AG04450 (cell line): ENCODE data around the gene TBATA. TPM values are rescaled to one million over a fixed set of nuclear protein-coding genes. Genes with fewer than 3 reads are reported as not detected.

Source experiments
- CTCF ChIA-PET: fragments of 300-600, 350-600 bp; formaldehyde crosslinking; extraction: SDS; loops from one replicate; lab custom pipeline; 2022; ENCODE audit warnings: antibody characterized with exemption, inconsistent platforms; lab: Charles Lee
- POLR2A ChIA-PET: fragments of 350-600 bp; formaldehyde crosslinking; extraction: SDS; loops from one replicate; lab custom pipeline; 2021; ENCODE audit warnings: antibody characterized with exemption, inconsistent platforms; lab: Yijun Ruan, JAX
- DNase-seq: peaks from one replicate; pipeline ENCODE4 v3.0.0-alpha.2; 2011; ENCODE audit warnings: low read depth, low spot score
- H3K27ac ChIP-seq: one replicate; pipeline ENCODE4 v1.5.1; 2012; ENCODE audit warnings: low read depth, low read length, control low read depth
- H3K27me3 ChIP-seq: one replicate; pipeline ENCODE4 v1.6.0; 2012; ENCODE audit warnings: low read length; ENCODE audit not compliant: control insufficient read depth, insufficient read depth
- H3K4me3 ChIP-seq: 2 replicates; pipeline ENCODE4 v1.5.1; 2011; ENCODE audit warnings: mild to moderate bottlenecking, low read depth, low read length, control low read depth
- H3K9me3 ChIP-seq: 2 replicates; pipeline ENCODE4 v1.5.1; 2012; ENCODE audit warnings: low read length; ENCODE audit not compliant: control insufficient read depth, insufficient read depth
- polyA plus RNA-seq: library from polyadenylated mRNA; depleted of rRNA; stranded (reverse); fragments of >200 nt; gene quantifications from 2 replicates; pipeline ENCODE4 v1.2.3, GENCODE V29; 2011
- TF ChIP-seq, protein P1 (sequence below): IDR thresholded peaks from 2 replicates; pipeline ENCODE4 v1.5.1; 2011; ENCODE audit warnings: low read depth, low read length, control low read depth, inconsistent platforms

TBATA gene
- polyA plus RNA-seq, 1 experiment: not detected

DNA sequence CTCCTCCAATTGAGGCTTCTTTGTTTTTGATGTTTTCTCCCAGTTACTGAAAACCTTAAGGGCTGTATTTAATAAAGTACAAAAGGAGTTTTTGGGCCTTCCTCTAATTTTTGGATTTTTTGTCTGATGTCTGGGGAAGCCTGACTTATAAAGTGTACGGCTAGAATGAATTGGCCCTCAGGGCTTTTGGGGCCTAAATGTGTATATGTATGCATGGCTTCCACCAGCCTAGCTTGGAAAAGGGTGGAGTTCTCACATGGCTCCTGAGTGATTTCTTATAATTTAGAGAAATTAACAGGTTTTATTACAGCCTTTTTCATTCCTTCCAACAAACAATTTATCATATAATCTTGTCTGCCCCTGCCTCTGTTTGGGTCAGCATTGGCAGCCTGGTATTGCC, 10.4 kb upstream of the TBATA start:
- peaks cover 2% of the 10 kb centered on the region; the same call in 1 of the 2 replicates for H3K9me3 ChIP-seq
- DNase-seq: no peak
- ChIA-PET POLR2A (no interaction called here), CTCF (interaction anchor here (1.3 kb wide), 1 partner anchor 21 kb away, joined by 3 read pairs; no protein-coding TSS in a partner anchor)
- peaks cover 45% of the 10 kb centered on the region for H3K27me3 ChIP-seq
- TF ChIP-seq, protein P1, sequence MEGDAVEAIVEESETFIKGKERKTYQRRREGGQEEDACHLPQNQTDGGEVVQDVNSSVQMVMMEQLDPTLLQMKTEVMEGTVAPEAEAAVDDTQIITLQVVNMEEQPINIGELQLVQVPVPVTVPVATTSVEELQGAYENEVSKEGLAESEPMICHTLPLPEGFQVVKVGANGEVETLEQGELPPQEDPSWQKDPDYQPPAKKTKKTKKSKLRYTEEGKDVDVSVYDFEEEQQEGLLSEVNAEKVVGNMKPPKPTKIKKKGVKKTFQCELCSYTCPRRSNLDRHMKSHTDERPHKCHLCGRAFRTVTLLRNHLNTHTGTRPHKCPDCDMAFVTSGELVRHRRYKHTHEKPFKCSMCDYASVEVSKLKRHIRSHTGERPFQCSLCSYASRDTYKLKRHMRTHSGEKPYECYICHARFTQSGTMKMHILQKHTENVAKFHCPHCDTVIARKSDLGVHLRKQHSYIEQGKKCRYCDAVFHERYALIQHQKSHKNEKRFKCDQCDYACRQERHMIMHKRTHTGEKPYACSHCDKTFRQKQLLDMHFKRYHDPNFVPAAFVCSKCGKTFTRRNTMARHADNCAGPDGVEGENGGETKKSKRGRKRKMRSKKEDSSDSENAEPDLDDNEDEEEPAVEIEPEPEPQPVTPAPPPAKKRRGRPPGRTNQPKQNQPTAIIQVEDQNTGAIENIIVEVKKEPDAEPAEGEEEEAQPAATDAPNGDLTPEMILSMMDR: no peak
- H3K27ac ChIP-seq: no peak overlapping the region
- no peak overlapping the region for H3K4me3 ChIP-seq

- POLR2A ChIA-PET: no interaction called here
- Histone ChIP-seq H3K9me3 (no peaks in the 10 kb centered on the region), H3K27me3 (peaks cover 26% of the 10 kb centered on the region), H3K27ac (no peak overlapping the region), H3K4me3 (no peak overlapping the region)
- TF ChIP-seq, protein P1: no peak
- CTCF ChIA-PET: interaction anchor here (0.7 kb wide), 1 partner anchor 25 kb away, joined by 3 read pairs; no protein-coding TSS in a partner anchor
- no peak for DNase-seq
Measured at GRCh38 chr10:70791386-70792039, 6.3 kb upstream of the TBATA start.

DNA sequence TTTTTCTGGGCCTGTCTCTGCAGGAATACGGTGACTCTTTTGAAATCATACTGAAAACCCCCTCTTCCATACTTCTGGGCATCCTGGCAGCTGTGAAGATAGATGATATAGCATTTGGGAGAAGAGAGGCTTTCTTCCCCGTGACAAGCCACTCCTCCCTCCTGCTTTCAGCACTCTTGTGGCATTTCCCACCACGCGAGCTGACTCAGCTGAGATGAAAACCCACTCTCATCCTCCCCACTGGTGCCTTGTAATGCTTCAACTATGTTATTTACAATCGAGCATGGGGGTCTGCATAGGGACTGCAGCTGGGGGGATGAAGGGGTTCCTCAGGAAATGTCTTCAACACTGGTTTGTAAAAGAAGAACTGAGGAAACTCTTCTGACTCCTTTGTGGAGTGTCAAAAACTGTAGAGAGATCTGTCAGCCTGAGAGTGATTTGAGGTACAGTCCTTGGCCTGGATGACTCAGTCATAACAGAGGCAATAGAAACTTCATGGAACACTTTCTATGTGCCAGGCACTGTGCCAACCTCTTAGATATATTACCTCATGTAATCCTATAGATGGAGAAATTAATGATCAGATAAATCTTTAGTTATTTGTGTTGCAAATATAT, 1.7 kb upstream of the TBATA start:
- CTCF ChIA-PET: no interaction called here
- TF ChIP-seq, protein P1: no peak
- peak; percentile 1 for DNase-seq
- Histone ChIP-seq H3K4me3 (no peak overlapping the region), H3K27ac (peak overlapping the region; percentile 52), H3K27me3 (peaks cover 2% of the 10 kb centered on the region), H3K9me3 (no peaks in the 10 kb centered on the region)
- POLR2A ChIA-PET: no interaction called here

DNA sequence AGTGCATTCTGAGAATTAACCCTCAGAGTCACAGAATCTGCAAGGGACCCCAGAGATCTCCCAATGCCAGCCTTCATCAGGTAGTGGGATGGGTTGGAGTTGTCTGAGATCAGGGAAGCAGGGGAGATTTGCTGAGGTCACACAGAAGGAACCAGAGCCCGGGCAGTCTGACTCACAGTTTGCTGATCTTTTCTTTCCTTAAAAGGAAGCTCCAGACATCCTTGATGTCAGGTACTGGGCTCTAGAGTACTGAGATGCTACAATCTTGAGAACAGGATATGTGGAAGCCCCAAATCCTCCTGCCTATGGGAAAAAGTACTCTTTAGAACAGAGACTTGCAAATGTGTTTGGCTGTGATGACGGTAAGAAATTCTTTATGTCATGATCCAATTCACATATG, 706 bp downstream of the TBATA start:
- Histone ChIP-seq H3K4me3 (no peak overlapping the region), H3K9me3 (no peaks in the 10 kb centered on the region), H3K27ac (no peak overlapping the region), H3K27me3 (peaks cover 9% of the 10 kb centered on the region)
- ChIA-PET POLR2A (no interaction called here), CTCF (no interaction called here)
- DNase-seq: no peak
- TF ChIP-seq, protein P1: no peak

DNA sequence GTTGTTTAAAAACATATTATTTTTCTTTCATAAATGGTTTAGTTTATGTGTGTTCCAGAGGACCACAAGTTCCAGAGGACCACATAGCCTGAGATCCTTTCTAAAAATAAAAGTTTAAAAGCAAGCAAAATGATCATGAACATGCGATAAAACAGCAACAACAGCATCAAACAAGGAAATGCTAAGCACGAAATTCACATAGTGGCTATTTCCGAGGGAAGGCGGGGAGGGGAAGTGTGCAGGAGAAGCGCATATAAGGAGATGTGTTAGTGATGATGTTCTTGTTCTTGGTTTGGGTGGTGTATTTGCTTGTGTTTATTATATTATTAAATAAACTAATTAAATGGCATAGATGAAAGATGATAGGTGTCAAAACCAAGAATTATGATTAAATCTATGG, 1.2 kb downstream of the TBATA start:
- no peak overlapping the region for H3K27ac ChIP-seq
- no peak for DNase-seq
- H3K9me3 ChIP-seq: no peaks in the 10 kb centered on the region
- TF ChIP-seq, protein P1: no peak
- CTCF ChIA-PET: no interaction called here
- POLR2A ChIA-PET: no interaction called here
- peaks cover 7% of the 10 kb centered on the region for H3K27me3 ChIP-seq
- H3K4me3 ChIP-seq: no peak overlapping the region
